WTC11 (cell line): Measurements from ENCODE around the gene KDELR3. TPM values are rescaled to one million over a fixed set of nuclear protein-coding genes. Genes with fewer than 3 reads are reported as not detected.

ENCODE experiments used
- ATAC-seq: fragments of 200-7000 bp; cut with Tn5 transposase; 2 replicates; pipeline ENCODE4 v1.10.0; 2021; ENCODE audit warnings: mild to moderate bottlenecking, moderate library complexity
- CTCF ChIA-PET: fragments of 300-600 bp; sonication (Branson Sonifier 250); formaldehyde crosslinking; loops from one replicate; lab custom pipeline; 2021; ENCODE audit warnings: antibody characterized with exemption; lab: Charles Lee
- POLR2A ChIA-PET: fragments of 350-600 bp; sonication (Branson Sonifier 250); formaldehyde crosslinking; loops from one replicate; lab custom pipeline; 2021; ENCODE audit warnings: antibody characterized with exemption; lab: Charles Lee
- DNase-seq: peaks from one replicate; pipeline ENCODE4 v3.0.0; 2021; ENCODE audit warnings: low spot score
- H3K27ac Mint-ChIP-seq: 2 replicates; pipeline ENCODE4 v1.8.0; 2021; ENCODE audit warnings: mixed read lengths
- H3K27me3 Mint-ChIP-seq: 2 replicates; pipeline ENCODE4 v1.8.0; 2021; ENCODE audit warnings: low read depth, mild to moderate bottlenecking, moderate library complexity, mixed read lengths
- H3K36me3 Mint-ChIP-seq: 2 replicates; pipeline ENCODE4 v1.8.0; 2021; ENCODE audit warnings: mixed read lengths
- H3K4me1 Mint-ChIP-seq: 2 replicates; pipeline ENCODE4 v1.8.0; 2022; ENCODE audit warnings: mixed read lengths
- H3K4me3 Mint-ChIP-seq: 2 replicates; pipeline ENCODE4 v1.8.0; 2021; ENCODE audit warnings: mild to moderate bottlenecking, moderate library complexity, mixed read lengths
- H3K9me3 Mint-ChIP-seq: 2 replicates; pipeline ENCODE4 v1.8.0; 2021; ENCODE audit warnings: mixed read lengths
- ATF3 ChIP-seq: sonication (generic); formaldehyde crosslinking; conservative IDR thresholded peaks from 2 replicates; pipeline ENCODE4 v1.8.1; 2022; ENCODE audit warnings: mild to moderate bottlenecking, missing genetic modification reagents
- CREM ChIP-seq: sonication (generic); formaldehyde crosslinking; IDR thresholded peaks from 2 replicates; pipeline ENCODE4 v1.8.1; 2022; ENCODE audit warnings: mild to moderate bottlenecking, missing genetic modification reagents, moderate library complexity
- FOXJ3 ChIP-seq: sonication (generic); formaldehyde crosslinking; IDR thresholded peaks from 2 replicates; pipeline ENCODE4 v1.9.0; 2021; ENCODE audit warnings: missing genetic modification reagents, mild to moderate bottlenecking, borderline replicate concordance
- FOXK1 ChIP-seq: sonication (generic); formaldehyde crosslinking; IDR thresholded peaks from 2 replicates; pipeline ENCODE4 v1.8.0; 2022; ENCODE audit warnings: mild to moderate bottlenecking, moderate library complexity, missing genetic modification reagents
- HMGXB4 ChIP-seq: sonication (generic); formaldehyde crosslinking; IDR thresholded peaks from 2 replicates; pipeline ENCODE4 v1.8.1; 2023; ENCODE audit warnings: mild to moderate bottlenecking, moderate library complexity, missing genetic modification reagents
- IRF2 ChIP-seq: sonication (generic); formaldehyde crosslinking; IDR thresholded peaks from 2 replicates; pipeline ENCODE4 v1.8.0; 2022; ENCODE audit warnings: low read depth, missing genetic modification reagents, borderline replicate concordance
- JAZF1 ChIP-seq: fragments of 250-450 bp; sonication (Bioruptor Pico); IDR thresholded peaks from 2 replicates; pipeline ENCODE4 v1.9.0; 2021; ENCODE audit warnings: moderate library complexity, mild to moderate bottlenecking, inconsistent platforms
- NFATC4 ChIP-seq: fragments of 250-450 bp; sonication (Bioruptor Pico); IDR thresholded peaks from 2 replicates; pipeline ENCODE4 v1.9.0; 2021; ENCODE audit warnings: mild to moderate bottlenecking
- SMAD3 ChIP-seq: sonication (generic); formaldehyde crosslinking; IDR thresholded peaks from 2 replicates; pipeline ENCODE4 v1.8.0; 2022; ENCODE audit warnings: missing genetic modification reagents, mild to moderate bottlenecking, borderline replicate concordance
- SOX15 ChIP-seq: fragments of 250-450 bp; sonication (Bioruptor Pico); IDR thresholded peaks from 2 replicates; pipeline ENCODE4 v1.9.0; 2021; ENCODE audit warnings: mild to moderate bottlenecking
- TCF7 ChIP-seq: sonication (generic); formaldehyde crosslinking; IDR thresholded peaks from 2 replicates; pipeline ENCODE4 v1.8.0; 2022; ENCODE audit warnings: mild to moderate bottlenecking, low read depth, missing genetic modification reagents, moderate library complexity
- TEAD1 ChIP-seq: sonication (generic); formaldehyde crosslinking; IDR thresholded peaks from 2 replicates; pipeline ENCODE4 v1.8.0; 2022; ENCODE audit warnings: mild to moderate bottlenecking, missing genetic modification reagents
- ZNF121 ChIP-seq: sonication (generic); formaldehyde crosslinking; IDR thresholded peaks from 2 replicates; pipeline ENCODE4 v1.8.0; 2023; ENCODE audit warnings: missing genetic modification reagents
- ZNF138 ChIP-seq: sonication (generic); formaldehyde crosslinking; conservative IDR thresholded peaks from 2 replicates; pipeline ENCODE4 v1.8.1; 2022; ENCODE audit warnings: mild to moderate bottlenecking, moderate library complexity, missing genetic modification reagents
- ZNF396 ChIP-seq: fragments of 250-450 bp; sonication (Bioruptor Pico); IDR thresholded peaks from 2 replicates; pipeline ENCODE4 v1.8.0; 2021; ENCODE audit warnings: mild to moderate bottlenecking, moderate library complexity, borderline replicate concordance
- total RNA-seq: library from RNA; stranded (reverse); gene quantifications from 3 replicates; pipeline ENCODE4 v1.2.3, GENCODE V29; 2021
- TF ChIP-seq, protein P1 (sequence below): sonication (generic); formaldehyde crosslinking; IDR thresholded peaks from 2 replicates; pipeline ENCODE4 v1.8.1; 2022; ENCODE audit warnings: low read depth, missing genetic modification reagents, borderline replicate concordance
- TF ChIP-seq, protein P2 (sequence below): sonication (generic); formaldehyde crosslinking; IDR thresholded peaks from 2 replicates; pipeline ENCODE4 v1.8.1; 2023; ENCODE audit warnings: mild to moderate bottlenecking, missing genetic modification reagents, borderline replicate concordance
- TF ChIP-seq, protein P3 (sequence below): sonication (generic); formaldehyde crosslinking; IDR thresholded peaks from 2 replicates; pipeline ENCODE4 v1.8.1; 2022; ENCODE audit warnings: mild to moderate bottlenecking, missing genetic modification reagents, moderate library complexity, borderline replicate concordance

KDELR3 gene
- total RNA-seq, 1 experiment from 2014 or later = 5.7 TPM

- TF ChIP-seq, protein P1, sequence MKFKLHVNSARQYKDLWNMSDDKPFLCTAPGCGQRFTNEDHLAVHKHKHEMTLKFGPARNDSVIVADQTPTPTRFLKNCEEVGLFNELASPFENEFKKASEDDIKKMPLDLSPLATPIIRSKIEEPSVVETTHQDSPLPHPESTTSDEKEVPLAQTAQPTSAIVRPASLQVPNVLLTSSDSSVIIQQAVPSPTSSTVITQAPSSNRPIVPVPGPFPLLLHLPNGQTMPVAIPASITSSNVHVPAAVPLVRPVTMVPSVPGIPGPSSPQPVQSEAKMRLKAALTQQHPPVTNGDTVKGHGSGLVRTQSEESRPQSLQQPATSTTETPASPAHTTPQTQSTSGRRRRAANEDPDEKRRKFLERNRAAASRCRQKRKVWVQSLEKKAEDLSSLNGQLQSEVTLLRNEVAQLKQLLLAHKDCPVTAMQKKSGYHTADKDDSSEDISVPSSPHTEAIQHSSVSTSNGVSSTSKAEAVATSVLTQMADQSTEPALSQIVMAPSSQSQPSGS (CRISPR knock-in tag) = no peak
- TF ChIP-seq FOXK1 = no peak
- no peak for TF ChIP-seq HMGXB4 (CRISPR knock-in tag)
Measured at GRCh38 chr22:38487946-38488345, 20.1 kb downstream of the KDELR3 start (continued).

DNA sequence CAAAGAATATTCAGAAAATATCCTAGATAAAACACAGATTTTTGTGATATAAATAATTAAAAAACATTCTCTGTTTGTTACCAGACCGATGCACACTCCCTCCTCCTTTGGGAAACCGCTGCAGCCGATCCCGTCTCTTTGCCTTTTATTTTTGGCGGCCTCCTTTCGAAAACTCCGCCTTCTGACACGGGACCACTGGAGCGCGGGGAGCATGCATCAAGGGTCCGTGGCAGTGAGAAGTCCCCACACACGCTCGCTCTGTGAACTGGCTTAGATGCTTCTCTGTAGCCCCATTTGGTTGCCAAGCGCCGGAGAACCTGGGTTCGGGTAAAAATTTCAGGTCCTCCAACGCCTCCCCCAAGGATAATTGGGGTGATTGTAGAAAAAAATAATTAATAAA, 21.2 kb downstream of the KDELR3 start:
- no peaks in the 10 kb centered on the region for H3K27me3 Mint-ChIP-seq
- H3K36me3 Mint-ChIP-seq = peaks cover 91% of the 10 kb centered on the region
- TF ChIP-seq ZNF138 (CRISPR knock-in tag) (no peak), ZNF121 (CRISPR knock-in tag) (no peak), ATF3 (CRISPR knock-in tag) (no peak), NFATC4 (CRISPR knock-in tag) (no peak), FOXJ3 (CRISPR knock-in tag) (no peak), CREM (CRISPR knock-in tag) (no peak), SMAD3 (CRISPR knock-in tag) (no peak), IRF2 (CRISPR knock-in tag) (no peak), JAZF1 (CRISPR knock-in tag) (no peak), ZNF396 (CRISPR knock-in tag) (no peak), TCF7 (CRISPR knock-in tag) (no peak), TEAD1 (CRISPR knock-in tag) (no peak), SOX15 (CRISPR knock-in tag) (no peak)
- TF ChIP-seq, protein P2, sequence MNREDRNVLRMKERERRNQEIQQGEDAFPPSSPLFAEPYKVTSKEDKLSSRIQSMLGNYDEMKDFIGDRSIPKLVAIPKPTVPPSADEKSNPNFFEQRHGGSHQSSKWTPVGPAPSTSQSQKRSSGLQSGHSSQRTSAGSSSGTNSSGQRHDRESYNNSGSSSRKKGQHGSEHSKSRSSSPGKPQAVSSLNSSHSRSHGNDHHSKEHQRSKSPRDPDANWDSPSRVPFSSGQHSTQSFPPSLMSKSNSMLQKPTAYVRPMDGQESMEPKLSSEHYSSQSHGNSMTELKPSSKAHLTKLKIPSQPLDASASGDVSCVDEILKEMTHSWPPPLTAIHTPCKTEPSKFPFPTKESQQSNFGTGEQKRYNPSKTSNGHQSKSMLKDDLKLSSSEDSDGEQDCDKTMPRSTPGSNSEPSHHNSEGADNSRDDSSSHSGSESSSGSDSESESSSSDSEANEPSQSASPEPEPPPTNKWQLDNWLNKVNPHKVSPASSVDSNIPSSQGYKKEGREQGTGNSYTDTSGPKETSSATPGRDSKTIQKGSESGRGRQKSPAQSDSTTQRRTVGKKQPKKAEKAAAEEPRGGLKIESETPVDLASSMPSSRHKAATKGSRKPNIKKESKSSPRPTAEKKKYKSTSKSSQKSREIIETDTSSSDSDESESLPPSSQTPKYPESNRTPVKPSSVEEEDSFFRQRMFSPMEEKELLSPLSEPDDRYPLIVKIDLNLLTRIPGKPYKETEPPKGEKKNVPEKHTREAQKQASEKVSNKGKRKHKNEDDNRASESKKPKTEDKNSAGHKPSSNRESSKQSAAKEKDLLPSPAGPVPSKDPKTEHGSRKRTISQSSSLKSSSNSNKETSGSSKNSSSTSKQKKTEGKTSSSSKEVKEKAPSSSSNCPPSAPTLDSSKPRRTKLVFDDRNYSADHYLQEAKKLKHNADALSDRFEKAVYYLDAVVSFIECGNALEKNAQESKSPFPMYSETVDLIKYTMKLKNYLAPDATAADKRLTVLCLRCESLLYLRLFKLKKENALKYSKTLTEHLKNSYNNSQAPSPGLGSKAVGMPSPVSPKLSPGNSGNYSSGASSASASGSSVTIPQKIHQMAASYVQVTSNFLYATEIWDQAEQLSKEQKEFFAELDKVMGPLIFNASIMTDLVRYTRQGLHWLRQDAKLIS (CRISPR knock-in tag) = no peak
- TF ChIP-seq, protein P3, sequence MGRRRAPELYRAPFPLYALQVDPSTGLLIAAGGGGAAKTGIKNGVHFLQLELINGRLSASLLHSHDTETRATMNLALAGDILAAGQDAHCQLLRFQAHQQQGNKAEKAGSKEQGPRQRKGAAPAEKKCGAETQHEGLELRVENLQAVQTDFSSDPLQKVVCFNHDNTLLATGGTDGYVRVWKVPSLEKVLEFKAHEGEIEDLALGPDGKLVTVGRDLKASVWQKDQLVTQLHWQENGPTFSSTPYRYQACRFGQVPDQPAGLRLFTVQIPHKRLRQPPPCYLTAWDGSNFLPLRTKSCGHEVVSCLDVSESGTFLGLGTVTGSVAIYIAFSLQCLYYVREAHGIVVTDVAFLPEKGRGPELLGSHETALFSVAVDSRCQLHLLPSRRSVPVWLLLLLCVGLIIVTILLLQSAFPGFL = no peak
- no peak for ATAC-seq
- no peak overlapping the region for H3K4me3 Mint-ChIP-seq
- CTCF ChIA-PET = no interaction called here
- POLR2A ChIA-PET = no interaction called here
- peaks cover 34% of the 10 kb centered on the region for H3K4me1 Mint-ChIP-seq
- peak overlapping the region; percentile 91; the same call in 1 of the 2 replicates for H3K27ac Mint-ChIP-seq
- no peak for DNase-seq
- H3K9me3 Mint-ChIP-seq = no peaks in the 10 kb centered on the region
